ENCODE measurements around the gene TMEM250. TPM values are rescaled to one million over a fixed set of nuclear protein-coding genes. Genes with fewer than 3 reads are reported as not detected.

TMEM250 gene
- total and polyA plus RNA-seq, 8 donors = 10.7 to 42.1 (median 16.4) TPM

DNA sequence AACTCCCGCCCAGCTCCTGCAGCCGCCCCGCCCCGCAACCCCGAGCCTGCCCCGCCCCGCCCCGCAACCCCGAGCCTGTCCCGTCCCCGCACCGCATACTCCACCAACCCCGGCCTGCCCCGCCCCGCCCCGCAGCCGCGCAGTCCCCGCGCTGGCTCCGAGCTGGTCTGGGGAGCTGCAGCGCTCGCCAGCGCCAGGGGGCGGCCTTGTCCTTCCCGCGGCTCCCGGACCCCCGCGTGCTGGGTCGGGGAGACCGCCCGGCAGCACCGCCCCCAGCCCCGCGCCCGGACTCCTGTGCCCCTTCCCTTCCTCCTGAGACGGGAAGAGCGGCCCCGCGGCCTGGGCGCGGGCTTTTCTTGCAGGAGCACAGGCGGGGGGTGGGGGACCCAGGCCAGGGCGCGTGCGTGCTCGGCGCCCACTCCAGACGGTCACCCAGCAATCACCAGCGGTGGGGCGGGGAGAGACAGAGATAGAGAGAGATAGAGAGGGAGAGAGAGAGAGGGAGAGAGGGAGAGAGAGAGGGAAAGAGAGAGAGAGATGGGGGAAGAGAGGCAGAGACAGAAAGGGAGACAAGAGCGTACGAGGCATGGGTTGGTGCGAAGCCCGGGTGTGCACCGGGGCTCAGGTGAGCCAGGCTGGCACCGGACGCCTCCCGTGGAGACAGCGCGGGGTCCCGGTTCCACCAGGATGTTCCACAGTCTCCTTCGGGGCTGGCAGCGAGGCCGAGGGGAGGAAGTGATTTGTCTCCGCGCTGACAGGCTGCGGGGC lies 14.7 kb upstream of the TMEM250 start:
- Histone ChIP-seq H3K27me3 (peaks cover 40 to 91% of the 10 kb centered on the region in 2 donors), H3K4me3 (peak overlapping the region; percentile 16 to 24), H3K9me3 (no peaks in the 10 kb centered on the region), H3K36me3 (no peaks in the 10 kb centered on the region), H3K4me1 (peaks cover 8 to 13% of the 10 kb centered on the region in 2 donors), H3K27ac (no peak overlapping the region)
- DNase-seq = peak in 1 of 4 donors; percentile 55
- ATAC-seq = peak; percentile 28
- TF ChIP-seq CTCF (IDR thresholded peaks at IDR 0.05) = no peak
- intact Hi-C loops (cut with DNase I) = no loop called here

GRCh38 chr9:136132512-136133050 lies 13.9 kb upstream of the TMEM250 start:
- Histone ChIP-seq H3K27ac (no peak overlapping the region), H3K4me1 (peaks cover 8 to 13% of the 10 kb centered on the region in 2 donors), H3K36me3 (no peaks in the 10 kb centered on the region), H3K9me3 (no peaks in the 10 kb centered on the region), H3K4me3 (no peak overlapping the region), H3K27me3 (peaks cover 39 to 83% of the 10 kb centered on the region in 2 donors)
- TF ChIP-seq CTCF (IDR thresholded peaks at IDR 0.05) = no peak
- DNase-seq = no peak
- intact Hi-C loops (cut with DNase I) = no loop called here
- no peak for ATAC-seq

DNA sequence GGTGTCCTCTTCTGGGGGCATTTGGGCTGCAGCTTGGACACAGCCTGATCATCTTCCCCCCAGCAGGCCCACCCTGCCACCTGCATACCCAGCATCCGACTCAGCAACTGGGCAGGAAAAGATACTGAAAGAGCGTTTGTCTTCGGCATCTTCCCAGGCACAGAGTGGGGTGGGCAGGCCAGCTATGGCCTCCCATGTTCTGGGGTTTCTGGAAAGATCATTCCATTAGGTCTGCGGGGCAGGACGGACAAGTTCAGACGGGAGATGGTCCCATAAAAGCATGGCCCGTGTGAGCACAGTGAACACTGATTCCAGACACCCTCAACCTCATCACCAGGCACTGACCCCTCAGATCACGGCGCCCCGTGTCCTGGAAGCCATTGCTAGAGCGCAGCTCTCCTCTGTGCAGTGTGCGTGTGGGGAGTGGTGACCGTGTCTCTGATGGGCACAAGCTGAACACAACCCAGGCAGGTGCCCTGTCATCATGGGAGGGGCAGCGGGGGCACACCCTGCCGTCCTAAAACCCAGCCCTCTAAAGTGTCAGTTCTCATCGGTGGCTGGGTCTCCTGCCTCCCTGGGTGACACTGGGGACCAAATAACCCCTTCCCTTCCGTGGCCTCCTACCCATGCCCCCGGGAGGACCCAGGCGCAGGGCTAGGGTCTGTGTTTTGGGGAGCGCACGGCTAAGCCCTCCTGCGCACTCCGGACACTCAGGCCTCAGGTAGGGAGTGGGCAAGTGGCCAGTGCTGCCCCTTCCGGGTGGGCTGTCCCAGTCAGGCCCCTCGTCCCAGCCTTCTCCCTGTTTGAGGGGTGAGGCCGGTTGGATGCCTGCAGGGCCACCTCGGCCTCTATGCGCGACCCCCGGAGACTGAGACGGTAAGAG lies 13.2 kb upstream of the TMEM250 start:
- H3K36me3 ChIP-seq = no peaks in the 10 kb centered on the region
- ATAC-seq (no peak), DNase-seq (no peak)
- peaks cover 36 to 80% of the 10 kb centered on the region in 2 donors for H3K27me3 ChIP-seq
- peaks cover 8 to 13% of the 10 kb centered on the region in 2 donors for H3K4me1 ChIP-seq
- H3K9me3 ChIP-seq = no peaks in the 10 kb centered on the region
- TF ChIP-seq CTCF (IDR thresholded peaks at IDR 0.05) = no peak
- no peak overlapping the region for H3K27ac ChIP-seq
- intact Hi-C loops (cut with DNase I) = no loop called here
- H3K4me3 ChIP-seq = no peak overlapping the region

GRCh38 chr9:136129176-136129575 lies 10.5 kb upstream of the TMEM250 start:
- ATAC-seq (no peak), DNase-seq (no peak)
- peaks cover 21 to 60% of the 10 kb centered on the region in 2 donors for H3K27me3 ChIP-seq
- H3K9me3 ChIP-seq = no peaks in the 10 kb centered on the region
- no peak for TF ChIP-seq CTCF (IDR thresholded peaks at IDR 0.05)
- H3K36me3 ChIP-seq = no peaks in the 10 kb centered on the region
- intact Hi-C loops (cut with DNase I) = loop anchor here (10.0 kb wide), 2 partner anchors 154 to 264 kb away; no protein-coding TSS in a partner anchor
- H3K27ac ChIP-seq = no peak overlapping the region
- peaks cover 8 to 13% of the 10 kb centered on the region in 2 donors for H3K4me1 ChIP-seq
- no peak overlapping the region for H3K4me3 ChIP-seq

Measured in left lung (tissue), 10 donors.